Measurements from ENCODE around the gene ATG16L2.

- TF ChIP-seq, protein P1, sequence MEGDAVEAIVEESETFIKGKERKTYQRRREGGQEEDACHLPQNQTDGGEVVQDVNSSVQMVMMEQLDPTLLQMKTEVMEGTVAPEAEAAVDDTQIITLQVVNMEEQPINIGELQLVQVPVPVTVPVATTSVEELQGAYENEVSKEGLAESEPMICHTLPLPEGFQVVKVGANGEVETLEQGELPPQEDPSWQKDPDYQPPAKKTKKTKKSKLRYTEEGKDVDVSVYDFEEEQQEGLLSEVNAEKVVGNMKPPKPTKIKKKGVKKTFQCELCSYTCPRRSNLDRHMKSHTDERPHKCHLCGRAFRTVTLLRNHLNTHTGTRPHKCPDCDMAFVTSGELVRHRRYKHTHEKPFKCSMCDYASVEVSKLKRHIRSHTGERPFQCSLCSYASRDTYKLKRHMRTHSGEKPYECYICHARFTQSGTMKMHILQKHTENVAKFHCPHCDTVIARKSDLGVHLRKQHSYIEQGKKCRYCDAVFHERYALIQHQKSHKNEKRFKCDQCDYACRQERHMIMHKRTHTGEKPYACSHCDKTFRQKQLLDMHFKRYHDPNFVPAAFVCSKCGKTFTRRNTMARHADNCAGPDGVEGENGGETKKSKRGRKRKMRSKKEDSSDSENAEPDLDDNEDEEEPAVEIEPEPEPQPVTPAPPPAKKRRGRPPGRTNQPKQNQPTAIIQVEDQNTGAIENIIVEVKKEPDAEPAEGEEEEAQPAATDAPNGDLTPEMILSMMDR (IDR thresholded peaks at IDR 0.05; ENCODE audit: insufficient read depth, low read length, poor library complexity, severe bottlenecking), result no peak
- TF ChIP-seq EZH2phosphoT487 (conservative IDR thresholded peaks at IDR 0.05; ENCODE audit: low read length), result no peak
Observed at GRCh38 chr11:72768581-72768980, 45.6 kb upstream of the ATG16L2 start.
